Measurements from ENCODE around the gene HOMER1. TPM values are rescaled to one million over a fixed set of nuclear protein-coding genes. Genes with fewer than 3 reads are reported as not detected.

HOMER1 gene
- total RNA-seq, 4 donors from 2014 or later: 3.3 to 73.2 (median 4.0) TPM; not detected in 1

- Histone ChIP-seq H3K27ac (no peak overlapping the region), H3K4me1 (peaks cover 0 to 19% (median 12%) of the 10 kb centered on the region in 4 donors), H3K9me3 (no peaks in the 10 kb centered on the region), H3K27me3 (peaks cover 35% of the 10 kb centered on the region), H3K36me3 (no peaks in the 10 kb centered on the region), H3K4me3 (no peak overlapping the region)
- in situ Hi-C loops (cut with MboI; ENCODE audit: low pct_ligation_motif_present in 1 of 4, low pct_unique_long_range_greater_than_20kb in 1 of 4, low sequenced_read_pairs in 3 of 4) (no loop called here), intact Hi-C loops (cut with DNase I; ENCODE audit: low total_unique reads) (no loop called here)
- TF ChIP-seq POLR2AphosphoS5 (IDR thresholded peaks at IDR 0.05) (no peak), EP300 (IDR thresholded peaks at IDR 0.05; ENCODE audit: low read depth) (no peak), POLR2A (IDR thresholded peaks at IDR 0.05) (no peak), CTCF (IDR thresholded peaks at IDR 0.05) (no peak)
- 57 to 95% methylated on average over 1 of the region's 1 CpG for WGBS, 2 donors (ENCODE audit: low coverage in 1 of 2)
- DNase-seq: no peak
These were observed 4.6 kb downstream of the HOMER1 start for GRCh38 chr5:79509244-79509885.

DNA sequence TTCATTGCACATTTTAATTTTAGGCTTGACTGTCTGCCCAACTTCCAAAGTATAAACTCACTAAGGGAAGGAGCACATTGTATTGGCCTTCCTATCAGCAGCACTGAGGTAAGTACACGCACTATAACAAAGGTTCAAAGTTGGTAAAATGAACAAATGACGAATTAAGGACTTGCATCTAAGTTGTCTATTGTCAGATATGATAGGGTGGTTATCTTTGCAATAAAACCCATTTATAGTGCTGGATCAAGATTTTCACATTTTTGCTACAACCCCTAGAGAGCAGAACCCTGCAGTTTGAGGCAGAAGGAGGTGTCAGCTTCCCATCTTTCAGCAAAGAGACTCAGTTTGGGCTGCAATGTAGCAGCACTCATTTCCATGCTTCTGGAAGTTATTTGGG is 5.1 kb downstream of the HOMER1 start:
- H3K36me3 ChIP-seq: no peaks in the 10 kb centered on the region
- H3K27me3 ChIP-seq: peaks cover 35% of the 10 kb centered on the region
- 93 to 95% methylated on average over 2 of the region's 2 CpGs for WGBS, 2 donors (ENCODE audit: low coverage in 1 of 2)
- no peak overlapping the region for H3K27ac ChIP-seq
- no peak for DNase-seq
- intact Hi-C loops (cut with DNase I; ENCODE audit: low total_unique reads) (no loop called here), in situ Hi-C loops (cut with MboI; ENCODE audit: low pct_ligation_motif_present in 1 of 4, low pct_unique_long_range_greater_than_20kb in 1 of 4, low sequenced_read_pairs in 3 of 4) (no loop called here)
- H3K4me1 ChIP-seq: peaks cover 0 to 19% (median 12%) of the 10 kb centered on the region in 4 donors
- H3K9me3 ChIP-seq: no peaks in the 10 kb centered on the region
- no peak overlapping the region for H3K4me3 ChIP-seq
- TF ChIP-seq CTCF (IDR thresholded peaks at IDR 0.05): no peak
- TF ChIP-seq POLR2A (IDR thresholded peaks at IDR 0.05): no peak
- no peak for TF ChIP-seq EP300 (IDR thresholded peaks at IDR 0.05; ENCODE audit: low read depth)
- no peak for TF ChIP-seq POLR2AphosphoS5 (IDR thresholded peaks at IDR 0.05)

- intact Hi-C loops (cut with DNase I; ENCODE audit: low total_unique reads) (no loop called here), in situ Hi-C loops (cut with MboI; ENCODE audit: low pct_ligation_motif_present in 1 of 4, low pct_unique_long_range_greater_than_20kb in 1 of 4, low sequenced_read_pairs in 3 of 4) (no loop called here)
- 27 to 43% methylated on average over 2 of the region's 2 CpGs for WGBS, 2 donors (ENCODE audit: low coverage in 1 of 2)
- no peak for DNase-seq
- TF ChIP-seq POLR2AphosphoS5 (IDR thresholded peaks at IDR 0.05) (no peak), EP300 (IDR thresholded peaks at IDR 0.05; ENCODE audit: low read depth) (no peak), CTCF (IDR thresholded peaks at IDR 0.05) (no peak), POLR2A (IDR thresholded peaks at IDR 0.05) (no peak)
- Histone ChIP-seq H3K27me3 (peaks cover 31% of the 10 kb centered on the region), H3K27ac (no peak overlapping the region), H3K36me3 (no peaks in the 10 kb centered on the region), H3K4me3 (no peak overlapping the region), H3K4me1 (peaks cover 0 to 15% (median 9%) of the 10 kb centered on the region in 4 donors), H3K9me3 (no peaks in the 10 kb centered on the region)
These were observed 5.6 kb downstream of the HOMER1 start for GRCh38 chr5:79508354-79508753.

- H3K4me1 ChIP-seq: peaks cover 0 to 7% (median 2%) of the 10 kb centered on the region in 4 donors
These were observed 6.4 kb downstream of the HOMER1 start for GRCh38 chr5:79507251-79508205.

More at GRCh38 chr5:79507251-79508205, 6.4 kb downstream of the HOMER1 start:
- TF ChIP-seq CTCF (IDR thresholded peaks at IDR 0.05): no peak
- no peak for TF ChIP-seq POLR2A (IDR thresholded peaks at IDR 0.05)
- TF ChIP-seq EP300 (IDR thresholded peaks at IDR 0.05; ENCODE audit: low read depth): no peak
- TF ChIP-seq POLR2AphosphoS5 (IDR thresholded peaks at IDR 0.05): no peak
- H3K27me3 ChIP-seq: peaks cover 23% of the 10 kb centered on the region
- H3K36me3 ChIP-seq: no peaks in the 10 kb centered on the region
- WGBS, 2 donors (ENCODE audit: low coverage in 1 of 2): 79 to 81% methylated on average over 5 to 6 of the region's 6 CpGs
- in situ Hi-C loops (cut with MboI; ENCODE audit: low pct_ligation_motif_present in 1 of 4, low pct_unique_long_range_greater_than_20kb in 1 of 4, low sequenced_read_pairs in 3 of 4): no loop called here
- no peak for DNase-seq
- H3K4me3 ChIP-seq: no peak overlapping the region
- intact Hi-C loops (cut with DNase I; ENCODE audit: low total_unique reads): no loop called here
- no peaks in the 10 kb centered on the region for H3K9me3 ChIP-seq
- no peak overlapping the region for H3K27ac ChIP-seq

Measured in transverse colon (tissue), 4 donors.